Activated CD8-positive, alpha-beta memory T cell treated with anti-CD3 and anti-CD28 coated beads for 24 hours (primary cell): Measurements from ENCODE around the gene UBE2L3.
"Not testable (repeated sequence)": the region's sequence is repeated elsewhere in the genome, so short reads cannot be mapped to it uniquely, and the experiment has no call there.

ENCODE experiments used
- DNase-seq: peaks from one replicate; pipeline ENCODE4 v3.0.0-alpha.2; 2020

The UBE2L3 gene

GRCh38 chr22:21628386-21629254 is 61.1 kb downstream of the UBE2L3 start:
- DNase-seq = no peak

GRCh38 chr22:21629255-21630149 is 62.0 kb downstream of the UBE2L3 start, which contains the start of gene YDJC:
YDJC (minus strand) TSS chr22:21630022; CDS start chr22:21630014, 8 bp downstream.
- DNase-seq = peak; percentile 98

- no peak for DNase-seq
Measured at GRCh38 chr22:21631025-21631424, 63.5 kb downstream of the UBE2L3 start.

- DNase-seq = peak; percentile 81
Measured at GRCh38 chr22:21632237-21632895, 64.9 kb downstream of the UBE2L3 start, which contains the start of gene CCDC116. CCDC116 (plus strand) TSS chr22:21632760; CDS start chr22:21633182, 422 bp downstream.

GRCh38 chr22:21632931-21633330 is 65.4 kb downstream of the UBE2L3 start:
- no peak for DNase-seq

- no peak for DNase-seq
Measured at GRCh38 chr22:21633481-21633880, 66.0 kb downstream of the UBE2L3 start.

GRCh38 chr22:21634081-21634480 is 66.6 kb downstream of the UBE2L3 start:
- DNase-seq = no peak

GRCh38 chr22:21634844-21635243 is 67.3 kb downstream of the UBE2L3 start:
- no peak for DNase-seq

GRCh38 chr22:21635771-21636510 is 68.4 kb downstream of the UBE2L3 start:
- no peak for DNase-seq

GRCh38 chr22:21636629-21637218 is 69.2 kb downstream of the UBE2L3 start:
- no peak for DNase-seq

GRCh38 chr22:21637450-21637849 is 69.9 kb downstream of the UBE2L3 start:
- not testable (repeated sequence) for DNase-seq

GRCh38 chr22:21639359-21639758 is 71.8 kb downstream of the UBE2L3 start:
- DNase-seq = no peak

GRCh38 chr22:21640810-21641209 is 73.3 kb downstream of the UBE2L3 start:
- DNase-seq = no peak

GRCh38 chr22:21641417-21641788 is 73.9 kb downstream of the UBE2L3 start:
- no peak for DNase-seq

- DNase-seq = peak; percentile 98
Measured at GRCh38 chr22:21641789-21642583, 74.5 kb downstream of the UBE2L3 start, which contains the start of gene SDF2L1. SDF2L1 (plus strand) TSS chr22:21642302; CDS start chr22:21642337, 35 bp downstream.

- peak; percentile 85 for DNase-seq
Measured at GRCh38 chr22:21642584-21643448, 75.3 kb downstream of the UBE2L3 start.

- DNase-seq = no peak
Measured at GRCh38 chr22:21643533-21644357, 76.2 kb downstream of the UBE2L3 start.

- DNase-seq = not testable (repeated sequence)
Measured at GRCh38 chr22:21645513-21645912, 78.0 kb downstream of the UBE2L3 start.
